Astrocyte of the cerebellum (primary cell): ENCODE data around the gene RAPH1.

Source experiments
- DNase-seq: peaks from one replicate; pipeline ENCODE4 v3.0.0-alpha.2; 2011; ENCODE audit warnings: low read depth
- H3K4me3 ChIP-seq: 2 replicates; pipeline ENCODE4 v1.5.1; 2011; ENCODE audit warnings: mild to moderate bottlenecking, low read depth, low read length, moderate library complexity
- CTCF ChIP-seq: IDR thresholded peaks from 2 replicates; pipeline ENCODE4 v1.5.1; 2012; ENCODE audit warnings: low read length, low read depth, moderate library complexity, mild to moderate bottlenecking; ENCODE audit errors: missing control alignments
- in situ Hi-C: cut with HindIII; loops from 2 replicates; pipeline ENCODE4 v1.10.0; 2017; ENCODE audit warnings: low sequenced_read_pairs

Gene RAPH1

GRCh38 chr2:203498161-203498560, 36.9 kb downstream of the RAPH1 start:
- DNase-seq: peak; percentile 48
- in situ Hi-C loops: loop anchor here (25.0 kb wide), 1 partner anchor 314 kb away; no protein-coding TSS in a partner anchor
- TF ChIP-seq CTCF: no peak
- no peak overlapping the region for H3K4me3 ChIP-seq

- no peak for TF ChIP-seq CTCF
- in situ Hi-C loops: loop anchor here (25.0 kb wide), 1 partner anchor 319 kb away; no protein-coding TSS in a partner anchor
- no peak for DNase-seq
- no peak overlapping the region for H3K4me3 ChIP-seq
Observed at GRCh38 chr2:203492965-203493364, 42.1 kb downstream of the RAPH1 start.

GRCh38 chr2:203490391-203490790, 44.7 kb downstream of the RAPH1 start:
- no peak overlapping the region for H3K4me3 ChIP-seq
- no peak for TF ChIP-seq CTCF
- DNase-seq: no peak
- in situ Hi-C loops: loop anchor here (25.0 kb wide), 1 partner anchor 322 kb away; no protein-coding TSS in a partner anchor

GRCh38 chr2:203489531-203489930, 45.6 kb downstream of the RAPH1 start:
- no peak for TF ChIP-seq CTCF
- in situ Hi-C loops: loop anchor here (25.0 kb wide), 1 partner anchor 323 kb away; no protein-coding TSS in a partner anchor
- no peak for DNase-seq
- no peak overlapping the region for H3K4me3 ChIP-seq

GRCh38 chr2:203484266-203485112, 50.6 kb downstream of the RAPH1 start:
- TF ChIP-seq CTCF: peak; percentile 66
- no peak overlapping the region for H3K4me3 ChIP-seq
- DNase-seq: peak; percentile 19
- in situ Hi-C loops: loop anchor here (25.0 kb wide), 1 partner anchor 328 kb away; no protein-coding TSS in a partner anchor

- in situ Hi-C loops: loop anchor here (25.0 kb wide), 1 partner anchor 332 kb away; no protein-coding TSS in a partner anchor
- no peak for DNase-seq
Observed at GRCh38 chr2:203480623-203481022, 54.5 kb downstream of the RAPH1 start.

More at GRCh38 chr2:203480623-203481022, 54.5 kb downstream of the RAPH1 start:
- H3K4me3 ChIP-seq: no peak overlapping the region
- TF ChIP-seq CTCF: no peak
